ENCODE measurements around the gene TPI1.
A peak's percentile ranks its signal among the peaks of the same experiment; 100 is the strongest.
"Not testable (repeated sequence)": the region's sequence is repeated elsewhere in the genome, so short reads cannot be mapped to it uniquely, and the experiment has no call there.

TPI1 gene

DNA sequence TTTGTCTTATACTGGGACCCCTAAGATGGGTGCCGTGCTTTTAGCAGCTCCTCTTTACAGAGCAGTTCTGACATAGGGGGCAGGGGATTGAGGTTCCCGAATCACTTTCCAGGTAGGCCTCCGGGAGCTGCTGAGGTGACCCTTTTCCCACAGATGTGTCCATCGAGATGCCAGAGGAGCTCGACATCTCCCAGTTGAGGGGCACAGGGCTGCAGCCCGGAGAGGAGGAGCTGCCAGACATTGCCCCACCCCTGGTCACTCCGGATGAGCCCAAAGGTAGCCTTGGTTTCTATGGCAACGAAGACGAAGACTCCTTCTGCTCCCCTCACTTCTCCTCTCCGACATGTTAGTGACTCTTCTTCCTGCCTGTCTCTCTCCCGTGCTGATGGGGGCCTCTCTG lies 4.3 kb upstream of the TPI1 start:
- H3F3A ChIP-seq (ENCODE audit: control insufficient read depth, insufficient read depth), result no peaks in the 10 kb centered on the region; the same call in 1 of the 2 replicates
- H3K36me3 ChIP-seq (ENCODE audit: control insufficient read depth, low read length), result peaks cover 87% of the 10 kb centered on the region
- no peak overlapping the region for H3K4me2 ChIP-seq (ENCODE audit: low read length)
- no peaks in the 10 kb centered on the region for H3K9me2 ChIP-seq (replicated peaks; ENCODE audit: control insufficient read depth, low read length)
- peaks cover 13% of the 10 kb centered on the region for H3K79me2 ChIP-seq (ENCODE audit: control insufficient read depth, low read length)
- peaks cover 9% of the 10 kb centered on the region for H3K4me1 ChIP-seq (ENCODE audit: control insufficient read depth, low read length)
- no peak overlapping the region for H3K4me3 ChIP-seq (ENCODE audit: low read length)
- H4K20me1 ChIP-seq (ENCODE audit: control insufficient read depth, insufficient read depth, low read depth, low read length), result peaks cover under 1% of the 10 kb centered on the region; the same call in 1 of the 2 replicates
- TF ChIP-seq, protein P1, sequence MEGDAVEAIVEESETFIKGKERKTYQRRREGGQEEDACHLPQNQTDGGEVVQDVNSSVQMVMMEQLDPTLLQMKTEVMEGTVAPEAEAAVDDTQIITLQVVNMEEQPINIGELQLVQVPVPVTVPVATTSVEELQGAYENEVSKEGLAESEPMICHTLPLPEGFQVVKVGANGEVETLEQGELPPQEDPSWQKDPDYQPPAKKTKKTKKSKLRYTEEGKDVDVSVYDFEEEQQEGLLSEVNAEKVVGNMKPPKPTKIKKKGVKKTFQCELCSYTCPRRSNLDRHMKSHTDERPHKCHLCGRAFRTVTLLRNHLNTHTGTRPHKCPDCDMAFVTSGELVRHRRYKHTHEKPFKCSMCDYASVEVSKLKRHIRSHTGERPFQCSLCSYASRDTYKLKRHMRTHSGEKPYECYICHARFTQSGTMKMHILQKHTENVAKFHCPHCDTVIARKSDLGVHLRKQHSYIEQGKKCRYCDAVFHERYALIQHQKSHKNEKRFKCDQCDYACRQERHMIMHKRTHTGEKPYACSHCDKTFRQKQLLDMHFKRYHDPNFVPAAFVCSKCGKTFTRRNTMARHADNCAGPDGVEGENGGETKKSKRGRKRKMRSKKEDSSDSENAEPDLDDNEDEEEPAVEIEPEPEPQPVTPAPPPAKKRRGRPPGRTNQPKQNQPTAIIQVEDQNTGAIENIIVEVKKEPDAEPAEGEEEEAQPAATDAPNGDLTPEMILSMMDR (IDR thresholded peaks at IDR 0.05; ENCODE audit: low read depth, low read length, poor library complexity, severe bottlenecking), result no peak
- no peak for TF ChIP-seq EZH2phosphoT487 (IDR thresholded peaks at IDR 0.05; ENCODE audit: borderline replicate concordance, low read length)
- H3K27me3 ChIP-seq (ENCODE audit: control insufficient read depth, low read length), result no peaks in the 10 kb centered on the region
- H3K9me3 ChIP-seq (ENCODE audit: control insufficient read depth, insufficient read depth, low read length), result no peaks in the 10 kb centered on the region
- H3K27ac ChIP-seq (ENCODE audit: low read depth, low read length), result no peak overlapping the region

DNA sequence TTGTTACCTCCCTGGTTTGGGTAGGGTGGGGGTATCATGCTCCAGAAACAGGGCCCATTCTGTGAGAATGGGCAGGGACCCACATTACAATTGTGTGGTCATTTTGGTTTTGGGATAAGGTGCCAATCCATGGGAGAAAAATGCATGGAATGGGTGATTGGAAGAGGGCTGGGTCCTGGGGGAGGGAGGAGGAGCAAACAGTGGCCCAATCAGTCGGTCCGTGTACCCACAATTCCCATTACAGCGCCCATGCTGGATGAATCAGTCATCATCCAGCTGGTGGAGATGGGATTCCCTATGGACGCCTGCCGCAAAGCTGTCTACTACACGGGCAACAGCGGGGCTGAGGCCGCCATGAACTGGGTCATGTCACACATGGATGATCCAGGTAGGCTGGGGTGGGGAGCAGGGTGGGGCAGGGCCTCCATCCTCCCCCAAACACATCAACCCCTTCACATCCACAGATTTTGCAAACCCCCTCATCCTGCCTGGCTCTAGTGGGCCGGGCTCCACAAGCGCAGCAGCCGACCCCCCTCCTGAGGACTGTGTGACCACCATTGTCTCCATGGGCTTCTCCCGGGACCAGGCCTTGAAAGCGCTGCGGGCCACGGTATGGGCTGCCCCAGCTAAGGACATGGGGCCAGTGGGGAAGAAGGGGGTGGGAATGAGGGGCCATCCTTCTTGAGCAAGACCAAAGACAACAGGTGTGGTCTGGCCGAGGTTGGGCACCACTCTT lies 3.6 kb upstream of the TPI1 start:
- peaks cover 20% of the 10 kb centered on the region for H3K79me2 ChIP-seq (ENCODE audit: control insufficient read depth, low read length)
- no peak overlapping the region for H3K4me2 ChIP-seq (ENCODE audit: low read length)
- no peaks in the 10 kb centered on the region for H3K9me2 ChIP-seq (replicated peaks; ENCODE audit: control insufficient read depth, low read length)
- peaks cover 7% of the 10 kb centered on the region for H4K20me1 ChIP-seq (ENCODE audit: control insufficient read depth, insufficient read depth, low read depth, low read length)
- no peaks in the 10 kb centered on the region; the same call in 1 of the 2 replicates for H3K27me3 ChIP-seq (ENCODE audit: control insufficient read depth, low read length)
- TF ChIP-seq, protein P1 (IDR thresholded peaks at IDR 0.05; ENCODE audit: low read depth, low read length, poor library complexity, severe bottlenecking), result no peak
- TF ChIP-seq EZH2phosphoT487 (IDR thresholded peaks at IDR 0.05; ENCODE audit: borderline replicate concordance, low read length), result no peak
- H3K4me1 ChIP-seq (ENCODE audit: control insufficient read depth, low read length), result peaks cover 11% of the 10 kb centered on the region
- H3F3A ChIP-seq (ENCODE audit: control insufficient read depth, insufficient read depth), result peaks cover 4% of the 10 kb centered on the region
- H3K27ac ChIP-seq (ENCODE audit: low read depth, low read length), result no peak overlapping the region
- H3K36me3 ChIP-seq (ENCODE audit: control insufficient read depth, low read length), result peaks cover 87% of the 10 kb centered on the region
- H3K9me3 ChIP-seq (ENCODE audit: control insufficient read depth, insufficient read depth, low read length), result no peaks in the 10 kb centered on the region
- no peak overlapping the region for H3K4me3 ChIP-seq (ENCODE audit: low read length)

DNA sequence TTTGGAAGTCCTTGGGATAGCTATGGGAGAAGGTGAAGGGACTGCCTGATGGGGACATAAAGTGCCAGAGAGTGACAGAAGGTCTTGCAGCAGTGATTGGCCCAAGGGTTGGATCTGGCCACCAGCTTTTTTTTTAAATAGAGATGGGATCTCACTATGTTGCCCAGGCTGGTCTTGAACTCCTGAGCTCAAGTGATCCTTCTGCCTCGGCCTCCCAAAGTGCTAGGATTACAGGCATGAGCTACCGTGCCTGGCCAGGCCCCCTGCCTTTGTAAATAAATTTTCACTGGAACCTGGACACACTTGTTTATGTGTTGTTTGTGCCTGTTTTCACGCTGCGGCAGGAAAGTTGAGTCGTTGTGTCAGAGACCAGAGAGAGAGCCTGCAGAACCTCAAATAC lies 2.0 kb upstream of the TPI1 start:
- Histone ChIP-seq H3F3A (ENCODE audit: control insufficient read depth, insufficient read depth) (peaks cover 15% of the 10 kb centered on the region), H4K20me1 (ENCODE audit: control insufficient read depth, insufficient read depth, low read depth, low read length) (peaks cover 20% of the 10 kb centered on the region), H3K79me2 (ENCODE audit: control insufficient read depth, low read length) (peaks cover 34% of the 10 kb centered on the region), H3K4me1 (ENCODE audit: control insufficient read depth, low read length) (peaks cover 27% of the 10 kb centered on the region), H3K36me3 (ENCODE audit: control insufficient read depth, low read length) (peaks cover 90% of the 10 kb centered on the region)
- H3K27ac ChIP-seq (ENCODE audit: low read depth, low read length); H3K4me3 ChIP-seq (ENCODE audit: low read length); H3K4me2 ChIP-seq (ENCODE audit: low read length); H3K9me2 ChIP-seq (replicated peaks; ENCODE audit: control insufficient read depth, low read length); H3K27me3 ChIP-seq (ENCODE audit: control insufficient read depth, low read length); H3K9me3 ChIP-seq (ENCODE audit: control insufficient read depth, insufficient read depth, low read length): not testable (repeated sequence)

DNA sequence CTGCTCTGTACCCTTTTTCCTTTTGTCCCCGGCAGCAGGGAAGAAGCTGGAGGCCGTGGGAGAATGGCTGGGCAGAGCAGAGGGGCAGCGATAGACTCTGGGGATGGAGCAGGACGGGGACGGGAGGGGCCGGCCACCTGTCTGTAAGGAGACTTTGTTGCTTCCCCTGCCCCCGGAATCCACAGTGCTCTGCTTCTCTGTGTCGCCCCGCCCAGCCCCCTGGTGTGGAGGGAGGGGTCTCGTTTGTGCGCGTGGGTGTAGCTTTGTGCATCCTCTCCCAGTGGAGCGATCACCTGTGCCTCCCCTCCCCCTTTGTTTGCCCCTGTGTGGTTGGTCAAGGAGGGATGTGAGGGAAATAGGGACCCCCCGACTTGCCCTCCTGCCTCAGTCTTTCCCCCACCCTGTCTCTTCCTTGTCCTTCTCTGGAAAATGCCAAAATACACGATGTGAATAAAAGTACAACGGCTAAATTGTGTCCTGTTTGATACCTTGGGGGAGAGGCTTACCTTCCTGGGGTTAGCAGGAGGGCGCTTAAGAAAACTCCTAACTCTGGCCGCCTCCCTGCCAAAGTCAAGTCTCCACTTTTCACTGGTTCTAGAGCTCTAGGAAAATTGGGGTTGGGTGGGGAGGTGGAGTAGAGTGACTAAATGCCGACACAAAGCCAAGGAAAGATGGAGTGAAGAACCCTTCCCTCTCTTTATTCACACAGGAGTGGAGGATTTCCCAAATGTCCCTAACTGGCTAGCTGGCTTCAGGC lies 990 bp upstream of the TPI1 start:
- Histone ChIP-seq H4K20me1 (ENCODE audit: control insufficient read depth, insufficient read depth, low read depth, low read length) (peaks cover 20% of the 10 kb centered on the region), H3K36me3 (ENCODE audit: control insufficient read depth, low read length) (peaks cover 90% of the 10 kb centered on the region)

More for the DNA sequence above, 990 bp upstream of the TPI1 start:
- H3K9me3 ChIP-seq (ENCODE audit: control insufficient read depth, insufficient read depth, low read length), result no peaks in the 10 kb centered on the region
- no peaks in the 10 kb centered on the region; the same call in 1 of the 2 replicates for H3K27me3 ChIP-seq (ENCODE audit: control insufficient read depth, low read length)
- peak overlapping the region; percentile 88 for H3K4me2 ChIP-seq (ENCODE audit: low read length)
- H3K4me1 ChIP-seq (ENCODE audit: control insufficient read depth, low read length), result peaks cover 32% of the 10 kb centered on the region
- peaks cover 34% of the 10 kb centered on the region for H3K79me2 ChIP-seq (ENCODE audit: control insufficient read depth, low read length)
- no peaks in the 10 kb centered on the region for H3K9me2 ChIP-seq (replicated peaks; ENCODE audit: control insufficient read depth, low read length)
- H3K4me3 ChIP-seq (ENCODE audit: low read length), result peak overlapping the region; percentile 99
- H3K27ac ChIP-seq (ENCODE audit: low read depth, low read length), result no peak overlapping the region
- peaks cover 23% of the 10 kb centered on the region for H3F3A ChIP-seq (ENCODE audit: control insufficient read depth, insufficient read depth)
- TF ChIP-seq, protein P1 (IDR thresholded peaks at IDR 0.05; ENCODE audit: low read depth, low read length, poor library complexity, severe bottlenecking), result no peak
- no peak for TF ChIP-seq EZH2phosphoT487 (IDR thresholded peaks at IDR 0.05; ENCODE audit: borderline replicate concordance, low read length)

All from DOHH2 (cell line).